Raji (cell line): ENCODE results near the gene SSBP4.

ENCODE experiments used
- POLR2A ChIP-seq: IDR thresholded peaks from 2 replicates; pipeline ENCODE4 v1.6.1; 2011; ENCODE audit warnings: low read depth, low read length, control low read depth; ENCODE audit not compliant: insufficient read depth

SSBP4 gene

GRCh38 chr19:18476507-18477041 lies 57.4 kb downstream of the SSBP4 start:
- TF ChIP-seq POLR2A = no peak

GRCh38 chr19:18477042-18477779 lies 58.0 kb downstream of the SSBP4 start:
- TF ChIP-seq POLR2A = no peak

- TF ChIP-seq POLR2A = no peak
These were observed 58.8 kb downstream of the SSBP4 start for GRCh38 chr19:18477974-18478373.

DNA sequence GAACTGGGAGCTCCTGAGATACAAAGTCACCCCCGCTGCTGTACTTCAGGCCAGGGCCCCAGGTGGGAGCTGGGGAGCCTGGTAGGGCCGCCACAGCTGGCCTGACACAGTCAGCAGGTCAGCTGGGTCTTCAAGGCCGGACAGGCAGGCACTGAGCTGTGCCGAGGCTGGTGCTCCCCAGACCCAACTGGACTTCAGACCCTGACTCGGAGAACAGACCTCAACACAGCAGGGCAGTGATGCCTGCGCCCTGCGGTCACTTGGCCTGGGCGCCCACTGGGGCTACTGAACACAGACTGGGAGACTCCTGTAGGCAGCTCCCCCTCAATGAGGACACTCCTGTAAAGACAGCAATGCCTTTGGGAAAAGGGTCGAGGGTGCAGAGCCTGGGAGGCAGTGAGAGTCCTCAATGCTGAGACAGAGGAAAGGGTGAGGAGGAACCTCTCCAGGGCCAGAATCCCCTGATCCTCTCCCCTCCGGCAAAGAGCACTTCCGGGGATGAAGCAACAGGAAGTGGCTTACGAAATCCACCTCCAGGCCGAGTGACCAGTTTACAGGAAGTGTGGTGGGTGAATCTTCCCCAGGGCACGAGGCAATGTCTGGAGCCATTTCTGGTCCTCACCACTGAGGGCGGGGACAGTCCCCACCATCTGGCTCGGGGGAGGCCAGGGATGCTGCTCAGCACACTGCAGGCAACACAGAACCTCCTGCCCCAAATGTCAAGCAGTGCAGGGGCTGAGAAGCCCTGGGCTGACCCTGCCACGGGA lies 59.5 kb downstream of the SSBP4 start:
- TF ChIP-seq POLR2A = no peak

GRCh38 chr19:18480006-18480691 lies 61.0 kb downstream of the SSBP4 start:
- TF ChIP-seq POLR2A = no peak

DNA sequence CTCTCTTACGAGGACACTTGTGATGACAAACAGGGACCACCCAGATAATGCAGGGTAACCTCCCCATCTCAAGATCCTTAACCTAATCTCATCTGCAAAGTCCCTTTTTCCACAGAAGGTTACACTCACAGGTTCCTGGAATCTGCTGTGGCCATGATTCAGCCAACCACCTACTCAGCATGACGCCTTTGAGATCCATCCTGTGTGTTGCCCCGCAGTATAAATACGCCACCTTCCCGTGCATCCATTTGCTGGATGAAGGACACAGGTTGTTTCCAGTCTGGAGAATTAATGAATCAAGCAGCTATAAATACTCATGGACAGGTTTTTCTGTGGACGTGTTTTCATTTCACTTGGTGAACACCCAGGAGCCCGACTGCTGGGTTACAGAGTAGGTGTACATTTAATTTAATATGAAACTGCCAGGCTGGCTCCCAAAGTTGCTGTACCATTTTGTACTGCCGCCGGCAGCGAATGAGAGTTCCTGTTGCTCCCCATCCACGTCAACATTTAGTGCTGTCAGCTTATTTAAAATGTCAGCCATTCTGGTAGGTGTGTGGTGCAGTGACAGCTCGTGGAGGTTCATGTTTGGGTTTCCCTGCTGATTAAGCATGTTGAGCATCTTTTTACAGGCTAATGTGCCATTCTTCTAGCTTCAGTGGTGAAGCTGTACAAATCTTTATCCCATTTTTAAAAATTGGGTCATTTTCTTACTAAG lies 62.5 kb downstream of the SSBP4 start:
- no peak for TF ChIP-seq POLR2A

- no peak for TF ChIP-seq POLR2A
These were observed 64.1 kb downstream of the SSBP4 start for GRCh38 chr19:18483119-18483890.
